Measurements from ENCODE around the gene CABLES2. TPM values are rescaled to one million over a fixed set of nuclear protein-coding genes. Genes with fewer than 3 reads are reported as not detected.

The CABLES2 gene
- total and polyA plus RNA-seq, 2 experiments from 2014 or later: 0.66 to 7.3 TPM

GRCh38 chr20:62449951-62450691, 43.0 kb upstream of the CABLES2 start:
- in situ Hi-C loops (cut with MboI): no loop called here
- 52 to 64% methylated on average over 24 of the region's 24 CpGs for whole genome bisulfite sequencing, 2 experiments (ENCODE audit: low coverage in 1 of 2, low lambda C conversion rate in 2 of 2, missing lambda C conversion rate in 2 of 2)
- H3F3A ChIP-seq (ENCODE audit: insufficient read depth): no peaks in the 10 kb centered on the region
- no peaks in the 10 kb centered on the region for H3K9me3 ChIP-seq (ENCODE audit: low read depth)
- H3K79me2 ChIP-seq (ENCODE audit: insufficient read depth): no peaks in the 10 kb centered on the region
- H3K27me3 ChIP-seq (replicated peaks; ENCODE audit: insufficient read depth): peaks cover 15% of the 10 kb centered on the region
- no peak overlapping the region for H3K4me3 ChIP-seq
- TF ChIP-seq EZH2 (IDR thresholded peaks at IDR 0.05; ENCODE audit: insufficient read depth, poor library complexity, severe bottlenecking) (no peak), EZH2phosphoT487 (IDR thresholded peaks at IDR 0.05; ENCODE audit: insufficient read depth, low read depth) (no peak)
- H3K4me1 ChIP-seq (ENCODE audit: insufficient read depth): no peaks in the 10 kb centered on the region
- no peak overlapping the region for H2AFZ ChIP-seq
- DNase-seq: no peak
- H3K36me3 ChIP-seq (ENCODE audit: low read depth): no peaks in the 10 kb centered on the region
- H3K4me2 ChIP-seq (ENCODE audit: unreplicated experiment): no peak overlapping the region
- no peak overlapping the region for H3K9ac ChIP-seq
- H3K9me2 ChIP-seq (ENCODE audit: insufficient read depth): no peaks in the 10 kb centered on the region
- no peak overlapping the region for H3K27ac ChIP-seq
- H4K20me1 ChIP-seq (ENCODE audit: insufficient read depth): no peaks in the 10 kb centered on the region

- no peaks in the 10 kb centered on the region for H4K20me1 ChIP-seq (ENCODE audit: insufficient read depth)
- H2AFZ ChIP-seq: no peak overlapping the region
- no peaks in the 10 kb centered on the region for H3F3A ChIP-seq (ENCODE audit: insufficient read depth)
- no peak overlapping the region for H3K4me3 ChIP-seq
- H3K27me3 ChIP-seq (replicated peaks; ENCODE audit: insufficient read depth): peaks cover 8% of the 10 kb centered on the region; the same call in 1 of the 2 replicates
- in situ Hi-C loops (cut with MboI): no loop called here
- H3K36me3 ChIP-seq (ENCODE audit: low read depth): no peaks in the 10 kb centered on the region
- DNase-seq: no peak
- H3K79me2 ChIP-seq (ENCODE audit: insufficient read depth): no peaks in the 10 kb centered on the region
- H3K9me2 ChIP-seq (ENCODE audit: insufficient read depth): no peaks in the 10 kb centered on the region
- no peak overlapping the region for H3K9ac ChIP-seq
- no peak overlapping the region for H3K27ac ChIP-seq
- no peaks in the 10 kb centered on the region for H3K9me3 ChIP-seq (ENCODE audit: low read depth)
- TF ChIP-seq EZH2 (IDR thresholded peaks at IDR 0.05; ENCODE audit: insufficient read depth, poor library complexity, severe bottlenecking) (no peak), EZH2phosphoT487 (IDR thresholded peaks at IDR 0.05; ENCODE audit: insufficient read depth, low read depth) (no peak)
- no peaks in the 10 kb centered on the region for H3K4me1 ChIP-seq (ENCODE audit: insufficient read depth)
- no peak overlapping the region for H3K4me2 ChIP-seq (ENCODE audit: unreplicated experiment)
- 27 to 32% methylated on average over 14 of the region's 14 CpGs for WGBS, 2 experiments (ENCODE audit: low coverage in 1 of 2, low lambda C conversion rate in 2 of 2, missing lambda C conversion rate in 2 of 2)
Measured at GRCh38 chr20:62448788-62449187, 41.7 kb upstream of the CABLES2 start.

GRCh38 chr20:62448038-62448437, 41.0 kb upstream of the CABLES2 start:
- Histone ChIP-seq H3K79me2 (ENCODE audit: insufficient read depth) (no peaks in the 10 kb centered on the region), H3K27ac (no peak overlapping the region), H3K9me3 (ENCODE audit: low read depth) (no peaks in the 10 kb centered on the region), H4K20me1 (ENCODE audit: insufficient read depth) (no peaks in the 10 kb centered on the region), H3K9ac (no peak overlapping the region), H3K4me3 (no peak overlapping the region), H3K36me3 (ENCODE audit: low read depth) (no peaks in the 10 kb centered on the region), H3K27me3 (replicated peaks; ENCODE audit: insufficient read depth) (peaks cover 13% of the 10 kb centered on the region; the same call in 1 of the 2 replicates), H3F3A (ENCODE audit: insufficient read depth) (no peaks in the 10 kb centered on the region), H3K4me1 (ENCODE audit: insufficient read depth) (no peaks in the 10 kb centered on the region), H3K9me2 (ENCODE audit: insufficient read depth) (no peaks in the 10 kb centered on the region), H2AFZ (no peak overlapping the region), H3K4me2 (ENCODE audit: unreplicated experiment) (no peak overlapping the region)
- 38 to 48% methylated on average over 10 of the region's 10 CpGs for WGBS, 2 experiments (ENCODE audit: low coverage in 1 of 2, low lambda C conversion rate in 2 of 2, missing lambda C conversion rate in 2 of 2)
- in situ Hi-C loops (cut with MboI): no loop called here
- DNase-seq: no peak
- TF ChIP-seq EZH2 (IDR thresholded peaks at IDR 0.05; ENCODE audit: insufficient read depth, poor library complexity, severe bottlenecking): no peak
- no peak for TF ChIP-seq EZH2phosphoT487 (IDR thresholded peaks at IDR 0.05; ENCODE audit: insufficient read depth, low read depth)

DNA sequence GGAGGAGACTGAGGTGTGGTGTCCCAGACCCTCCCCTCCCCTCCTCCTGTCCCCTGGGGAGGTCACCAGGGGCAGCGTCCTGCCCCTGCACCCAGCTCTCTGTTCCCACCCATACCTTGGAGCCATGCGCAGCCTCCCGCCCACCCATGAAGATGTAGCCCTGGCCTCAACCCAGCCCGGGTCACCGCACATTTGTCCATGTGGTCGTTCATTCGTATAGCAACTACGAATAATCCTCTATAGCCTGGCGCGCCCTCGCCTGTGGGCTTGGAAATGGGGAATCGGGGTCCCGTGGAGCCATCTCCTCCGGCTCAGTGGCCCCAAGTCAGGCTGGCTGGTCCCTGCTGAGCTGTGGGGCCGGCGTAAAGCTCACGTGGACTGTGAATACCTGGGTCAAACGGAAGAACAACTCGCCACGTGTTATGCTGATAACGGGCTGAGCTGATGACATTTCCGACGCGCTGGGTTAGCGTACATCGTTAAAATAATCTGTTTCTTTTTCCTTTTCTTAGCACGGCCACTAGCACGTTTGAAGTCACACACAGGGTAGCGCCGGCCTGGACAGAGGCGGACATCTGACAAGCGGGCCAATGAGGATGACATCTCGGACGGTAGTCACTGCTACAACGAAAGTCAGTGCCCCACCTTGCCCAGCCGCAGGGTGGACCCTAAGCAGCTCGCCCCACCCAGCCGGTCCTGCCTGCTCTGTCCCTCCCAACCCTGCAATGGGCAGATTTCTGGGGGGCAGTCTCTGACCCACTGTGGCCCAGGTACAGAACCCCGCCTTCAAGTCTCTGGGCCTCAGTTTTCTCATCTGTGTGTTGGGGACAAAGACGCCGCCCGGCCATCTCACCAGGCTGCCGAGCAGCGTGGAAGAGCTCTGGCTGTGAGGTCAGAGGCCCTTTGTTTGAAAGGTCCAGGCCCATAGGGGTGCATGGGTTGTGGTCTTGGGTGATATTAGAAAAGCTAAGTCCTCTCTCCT, 40.1 kb upstream of the CABLES2 start:
- H3K79me2 ChIP-seq (ENCODE audit: insufficient read depth): no peaks in the 10 kb centered on the region
- H3K4me1 ChIP-seq (ENCODE audit: insufficient read depth): no peaks in the 10 kb centered on the region
- H3K27ac ChIP-seq: no peak overlapping the region
- H3K4me3 ChIP-seq: no peak overlapping the region
- WGBS, 2 experiments (ENCODE audit: low coverage in 1 of 2, low lambda C conversion rate in 2 of 2, missing lambda C conversion rate in 2 of 2): 77 to 78% methylated on average over 42 to 43 of the region's 44 CpGs
- no peak overlapping the region for H2AFZ ChIP-seq
- H3K9ac ChIP-seq: no peak overlapping the region
- no peaks in the 10 kb centered on the region for H3F3A ChIP-seq (ENCODE audit: insufficient read depth)
- no peaks in the 10 kb centered on the region for H4K20me1 ChIP-seq (ENCODE audit: insufficient read depth)
- no peaks in the 10 kb centered on the region for H3K36me3 ChIP-seq (ENCODE audit: low read depth)
- in situ Hi-C loops (cut with MboI): no loop called here
- no peaks in the 10 kb centered on the region for H3K9me3 ChIP-seq (ENCODE audit: low read depth)
- H3K27me3 ChIP-seq (replicated peaks; ENCODE audit: insufficient read depth): peaks cover 13% of the 10 kb centered on the region; the same call in 1 of the 2 replicates
- TF ChIP-seq EZH2 (IDR thresholded peaks at IDR 0.05; ENCODE audit: insufficient read depth, poor library complexity, severe bottlenecking): no peak
- no peak for TF ChIP-seq EZH2phosphoT487 (IDR thresholded peaks at IDR 0.05; ENCODE audit: insufficient read depth, low read depth)
- DNase-seq: no peak
- no peaks in the 10 kb centered on the region for H3K9me2 ChIP-seq (ENCODE audit: insufficient read depth)
- H3K4me2 ChIP-seq (ENCODE audit: unreplicated experiment): no peak overlapping the region

Measured in GM23248 (cell line).